GM18858 (cell line): ENCODE results near the gene MTNR1B.

Source experiments
- ATAC-seq: cut with Tn5 transposase; IDR thresholded peaks from one replicate; pipeline ENCODE4 v1.9.1; 2021; ENCODE audit not compliant: unreplicated experiment

Gene MTNR1B

GRCh38 chr11:92977401-92977800, 8.0 kb downstream of the MTNR1B start:
- ATAC-seq: no peak

- ATAC-seq: no peak
Observed at GRCh38 chr11:92978271-92979111, 9.0 kb downstream of the MTNR1B start.

- no peak for ATAC-seq
Observed at GRCh38 chr11:92979176-92979575, 9.7 kb downstream of the MTNR1B start.

- no peak for ATAC-seq
Observed at GRCh38 chr11:92980312-92980711, 10.9 kb downstream of the MTNR1B start.

- ATAC-seq: no peak
Observed at GRCh38 chr11:92981508-92982043, 12.1 kb downstream of the MTNR1B start.

- ATAC-seq: no peak
Observed at GRCh38 chr11:92986585-92986984, 17.1 kb downstream of the MTNR1B start.

- ATAC-seq: no peak
Observed at GRCh38 chr11:92993004-92993403, 23.6 kb downstream of the MTNR1B start.

- no peak for ATAC-seq
Observed at GRCh38 chr11:93000511-93001476, 31.3 kb downstream of the MTNR1B start.

- ATAC-seq: no peak
Observed at GRCh38 chr11:93001806-93002205, 32.4 kb downstream of the MTNR1B start.

GRCh38 chr11:93002380-93002779, 32.9 kb downstream of the MTNR1B start:
- no peak for ATAC-seq

- ATAC-seq: no peak
Observed at GRCh38 chr11:93005239-93005638, 35.8 kb downstream of the MTNR1B start.

GRCh38 chr11:93013646-93014045, 44.2 kb downstream of the MTNR1B start:
- ATAC-seq: no peak

- no peak for ATAC-seq
Observed at GRCh38 chr11:93016595-93016994, 47.1 kb downstream of the MTNR1B start.

- no peak for ATAC-seq
Observed at GRCh38 chr11:93017821-93018690, 48.6 kb downstream of the MTNR1B start.

- ATAC-seq: no peak
Observed at GRCh38 chr11:93020248-93021046, 51.0 kb downstream of the MTNR1B start.

- ATAC-seq: no peak
Observed at GRCh38 chr11:93024369-93024768, 54.9 kb downstream of the MTNR1B start.

- no peak for ATAC-seq
Observed at GRCh38 chr11:93025558-93026255, 56.3 kb downstream of the MTNR1B start.

GRCh38 chr11:93028960-93029522, 59.6 kb downstream of the MTNR1B start:
- ATAC-seq: peak; percentile 52

- no peak for ATAC-seq
Observed at GRCh38 chr11:93031386-93031785, 61.9 kb downstream of the MTNR1B start.
